OCI-LY1 (cell line): Measurements from ENCODE around the gene SS18L1.

Experiments
- H2AFZ ChIP-seq: fragments of 200-600 bp; sonication (generic), shearing (Covaris generic); 2 replicates; pipeline ENCODE4 v1.6.0; 2014; ENCODE audit warnings: antibody characterized with exemption, mild to moderate bottlenecking, low read length
- H3F3A ChIP-seq: fragments of 200-600 bp; sonication (generic), shearing (Covaris generic); 2 replicates; pipeline ENCODE4 v1.6.0; 2014; ENCODE audit warnings: mild to moderate bottlenecking, antibody characterized with exemption, low read length, moderate library complexity; ENCODE audit not compliant: insufficient read depth
- H3K27ac ChIP-seq: fragments of 200-600 bp; sonication (generic); 2 replicates; pipeline ENCODE4 v1.5.1; 2014; ENCODE audit warnings: low read length, mixed run types, mild to moderate bottlenecking, low read depth; ENCODE audit not compliant: poor library complexity, severe bottlenecking
- H3K27me3 ChIP-seq: fragments of 200-600 bp; sonication (generic); 2 replicates; pipeline ENCODE4 v1.6.0; 2014; ENCODE audit warnings: antibody characterized with exemption, mild to moderate bottlenecking, low read length, moderate library complexity; ENCODE audit not compliant: insufficient read depth
- H3K36me3 ChIP-seq: fragments of 200-600 bp; sonication (generic); 2 replicates; pipeline ENCODE4 v1.6.1; 2014; ENCODE audit warnings: mild to moderate bottlenecking, antibody characterized with exemption, low read length, moderate library complexity, mixed read lengths; ENCODE audit not compliant: insufficient read depth
- H3K4me1 ChIP-seq: fragments of 200-600 bp; sonication (generic); 2 replicates; pipeline ENCODE4 v1.5.1; 2014; ENCODE audit warnings: mild to moderate bottlenecking, low read length, moderate library complexity; ENCODE audit not compliant: insufficient read depth, severe bottlenecking
- H3K4me2 ChIP-seq: fragments of 200-600 bp; sonication (generic), shearing (Covaris generic); 2 replicates; pipeline ENCODE4 v1.6.1; 2014; ENCODE audit warnings: low read length
- H3K4me3 ChIP-seq: fragments of 200-600 bp; sonication (generic); 2 replicates; pipeline ENCODE4 v1.5.1; 2014; ENCODE audit warnings: low read length, low read depth, mild to moderate bottlenecking, mixed read lengths; ENCODE audit not compliant: poor library complexity, severe bottlenecking
- H3K79me2 ChIP-seq: fragments of 200-600 bp; shearing (Covaris generic); 2 replicates; pipeline ENCODE4 v1.6.1; 2016; ENCODE audit warnings: mixed run types, low read length, mixed read lengths; ENCODE audit not compliant: insufficient read depth
- H3K9ac ChIP-seq: fragments of 200-600 bp; sonication (generic), shearing (Covaris generic); 2 replicates; pipeline ENCODE4 v1.6.1; 2014; ENCODE audit warnings: mild to moderate bottlenecking, low read length, mixed read lengths
- H3K9me2 ChIP-seq: fragments of 200-600 bp; sonication (generic), shearing (Covaris generic); 2 replicates; pipeline ENCODE4 v1.6.1; 2014; ENCODE audit warnings: low read depth, mild to moderate bottlenecking, low read length, mixed read lengths
- H3K9me3 ChIP-seq: fragments of 200-600 bp; shearing (Covaris generic); 2 replicates; pipeline ENCODE4 v1.6.1; 2014; ENCODE audit warnings: low read length, mixed read lengths
- H4K20me1 ChIP-seq: fragments of 200-600 bp; sonication (generic), shearing (Covaris generic); 2 replicates; pipeline ENCODE4 v1.6.0; 2016; ENCODE audit warnings: mild to moderate bottlenecking, low read length; ENCODE audit not compliant: insufficient read depth
- EZH2 ChIP-seq: fragments of 200-600 bp; sonication (generic), shearing (Covaris generic); IDR thresholded peaks from 2 replicates; pipeline ENCODE4 v1.8.0; 2017; ENCODE audit warnings: borderline replicate concordance, mixed run types, mild to moderate bottlenecking, antibody characterized with exemption, low read length, moderate library complexity, mixed read lengths
- TF ChIP-seq, protein P1 (sequence below): fragments of 200-600 bp; sonication (generic), shearing (Covaris generic); IDR thresholded peaks from 2 replicates; pipeline ENCODE4 v1.5.1; 2017; ENCODE audit warnings: mild to moderate bottlenecking, antibody characterized with exemption, low read length, moderate library complexity, mixed read lengths

SS18L1 gene

DNA sequence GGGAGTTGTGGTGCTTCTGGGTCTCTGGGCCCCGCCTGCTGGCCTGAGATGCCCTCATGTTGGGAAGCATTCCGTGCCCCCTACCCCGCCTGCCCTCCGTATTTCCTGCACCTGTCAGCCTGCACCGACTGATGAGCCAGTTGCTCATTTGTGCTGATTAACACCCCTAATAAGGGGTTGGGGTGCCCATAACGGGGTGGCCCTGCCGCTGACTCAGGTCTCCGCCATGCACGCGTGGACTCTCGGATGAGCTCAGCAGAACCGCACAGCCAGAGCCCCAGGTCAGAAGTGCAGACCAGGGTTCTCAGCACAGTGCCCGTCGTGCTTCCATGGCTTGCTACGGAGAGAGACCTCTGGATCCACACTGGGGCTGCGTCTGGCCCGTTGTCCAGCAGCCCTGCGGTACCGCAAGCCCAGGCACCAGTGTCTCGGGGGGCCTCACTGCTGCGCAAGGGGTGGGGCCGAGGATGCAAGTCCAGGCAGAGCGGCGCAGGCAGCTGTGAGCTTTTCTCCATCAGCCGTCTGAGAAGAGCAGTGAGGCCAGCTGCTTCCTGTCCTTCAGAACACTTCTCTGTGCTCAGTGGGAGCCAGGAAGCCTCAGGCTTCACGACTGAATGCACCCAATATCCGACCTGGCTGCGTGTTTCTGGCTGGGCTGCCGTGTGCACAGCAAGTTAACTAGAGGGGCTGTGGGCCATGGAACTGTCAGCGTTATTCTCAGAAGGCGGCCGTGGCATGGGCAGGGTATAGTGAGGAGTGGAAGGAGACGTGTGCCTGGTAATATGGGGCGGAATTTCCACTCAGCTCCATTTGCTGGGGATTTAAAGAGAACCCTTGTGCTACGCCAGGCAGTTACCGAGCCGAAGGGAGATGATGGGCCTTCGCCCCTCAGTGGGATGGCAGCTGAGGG lies 57.9 kb downstream of the SS18L1 start:
- Histone ChIP-seq H4K20me1 (no peaks in the 10 kb centered on the region), H3K27ac (peak overlapping the region; percentile 66)

GRCh38 chr20:62202083-62202395 lies 58.5 kb downstream of the SS18L1 start:
- TF ChIP-seq EZH2, result no peak
- TF ChIP-seq, protein P1, sequence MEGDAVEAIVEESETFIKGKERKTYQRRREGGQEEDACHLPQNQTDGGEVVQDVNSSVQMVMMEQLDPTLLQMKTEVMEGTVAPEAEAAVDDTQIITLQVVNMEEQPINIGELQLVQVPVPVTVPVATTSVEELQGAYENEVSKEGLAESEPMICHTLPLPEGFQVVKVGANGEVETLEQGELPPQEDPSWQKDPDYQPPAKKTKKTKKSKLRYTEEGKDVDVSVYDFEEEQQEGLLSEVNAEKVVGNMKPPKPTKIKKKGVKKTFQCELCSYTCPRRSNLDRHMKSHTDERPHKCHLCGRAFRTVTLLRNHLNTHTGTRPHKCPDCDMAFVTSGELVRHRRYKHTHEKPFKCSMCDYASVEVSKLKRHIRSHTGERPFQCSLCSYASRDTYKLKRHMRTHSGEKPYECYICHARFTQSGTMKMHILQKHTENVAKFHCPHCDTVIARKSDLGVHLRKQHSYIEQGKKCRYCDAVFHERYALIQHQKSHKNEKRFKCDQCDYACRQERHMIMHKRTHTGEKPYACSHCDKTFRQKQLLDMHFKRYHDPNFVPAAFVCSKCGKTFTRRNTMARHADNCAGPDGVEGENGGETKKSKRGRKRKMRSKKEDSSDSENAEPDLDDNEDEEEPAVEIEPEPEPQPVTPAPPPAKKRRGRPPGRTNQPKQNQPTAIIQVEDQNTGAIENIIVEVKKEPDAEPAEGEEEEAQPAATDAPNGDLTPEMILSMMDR, result no peak
- H3K9me3 ChIP-seq, result no peaks in the 10 kb centered on the region
- H4K20me1 ChIP-seq, result no peaks in the 10 kb centered on the region
- H3K9ac ChIP-seq, result no peak overlapping the region
- no peaks in the 10 kb centered on the region for H3K27me3 ChIP-seq
- no peak overlapping the region for H2AFZ ChIP-seq
- H3K27ac ChIP-seq, result peak overlapping the region; percentile 66
- no peaks in the 10 kb centered on the region for H3F3A ChIP-seq
- H3K36me3 ChIP-seq, result peaks cover 44% of the 10 kb centered on the region
- H3K4me3 ChIP-seq, result no peak overlapping the region
- H3K79me2 ChIP-seq, result no peaks in the 10 kb centered on the region
- no peak overlapping the region; the same call in 1 of the 2 replicates for H3K4me2 ChIP-seq
- H3K4me1 ChIP-seq, result peaks cover 17% of the 10 kb centered on the region
- H3K9me2 ChIP-seq, result no peaks in the 10 kb centered on the region

More for the DNA sequence above, 57.9 kb downstream of the SS18L1 start:
- TF ChIP-seq EZH2, result no peak
- TF ChIP-seq, protein P1, result no peak
- peaks cover 44% of the 10 kb centered on the region for H3K36me3 ChIP-seq
- no peaks in the 10 kb centered on the region for H3F3A ChIP-seq
- no peaks in the 10 kb centered on the region for H3K9me3 ChIP-seq
- H3K79me2 ChIP-seq, result no peaks in the 10 kb centered on the region
- peaks cover 17% of the 10 kb centered on the region for H3K4me1 ChIP-seq
- H2AFZ ChIP-seq, result no peak overlapping the region
- peak overlapping the region; percentile 52; the same call in 1 of the 2 replicates for H3K4me2 ChIP-seq
- no peak overlapping the region for H3K4me3 ChIP-seq
- H3K9ac ChIP-seq, result no peak overlapping the region
- no peaks in the 10 kb centered on the region for H3K27me3 ChIP-seq
- H3K9me2 ChIP-seq, result no peaks in the 10 kb centered on the region

DNA sequence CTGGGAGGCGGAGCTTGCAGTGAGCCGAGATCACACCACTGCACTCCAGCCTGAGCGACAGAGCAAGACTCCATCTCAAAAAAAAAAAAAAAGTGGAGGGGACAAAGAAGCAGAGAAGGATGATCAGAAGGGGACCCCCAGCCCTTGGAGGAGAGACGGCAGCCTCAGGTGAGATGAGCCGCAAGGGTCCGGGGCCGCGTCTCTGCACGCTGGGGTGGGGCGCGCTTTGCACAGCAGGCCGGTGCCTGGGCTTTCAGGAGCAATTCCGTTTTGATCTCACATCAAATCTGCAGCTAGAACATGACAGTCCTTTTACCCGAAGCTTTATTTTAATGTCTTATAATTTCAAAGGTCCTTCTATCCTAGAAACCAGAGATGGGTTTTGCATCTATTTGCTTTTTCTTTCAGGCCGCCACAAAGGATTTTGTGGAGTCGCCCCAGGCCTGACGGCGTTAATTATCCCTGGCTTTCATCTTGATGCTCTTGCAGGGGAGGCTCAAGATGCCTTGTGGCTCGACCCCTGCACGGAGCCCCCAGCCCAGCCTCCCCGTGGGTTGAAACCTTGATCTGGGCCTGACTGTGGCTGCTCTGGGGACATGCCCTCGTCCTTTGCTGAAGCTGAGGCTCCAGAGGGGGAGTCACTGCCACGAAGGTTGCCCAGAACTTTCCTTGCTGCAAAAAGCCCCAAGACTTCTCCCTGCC lies 59.3 kb downstream of the SS18L1 start:
- H3K9ac ChIP-seq, result no peak overlapping the region
- no peaks in the 10 kb centered on the region for H3K79me2 ChIP-seq
- H3K27me3 ChIP-seq, result no peaks in the 10 kb centered on the region
- peaks cover 17% of the 10 kb centered on the region for H3K4me1 ChIP-seq
- no peak overlapping the region for H3K4me3 ChIP-seq
- H3K4me2 ChIP-seq, result no peak overlapping the region
- peaks cover 37% of the 10 kb centered on the region for H3K36me3 ChIP-seq
- no peak for TF ChIP-seq EZH2
- TF ChIP-seq, protein P1, result no peak
- H3K9me3 ChIP-seq, result no peaks in the 10 kb centered on the region
- no peaks in the 10 kb centered on the region for H3F3A ChIP-seq
- H3K27ac ChIP-seq, result no peak overlapping the region
- H2AFZ ChIP-seq, result no peak overlapping the region
- H3K9me2 ChIP-seq, result no peaks in the 10 kb centered on the region
- no peaks in the 10 kb centered on the region for H4K20me1 ChIP-seq
